Esophagus squamous epithelium (tissue), 4 donors: ENCODE data around the gene CACNG1.

Experiments used
- CTCF ChIP-seq, 6 experiments: fragments of 450-650 bp in 4 of 6; fragments of 200-600 bp in 2 of 6; sonication (generic) in 2 of 6; IDR thresholded peaks; one replicate each; pipeline ENCODE4 v1.5.1; 2016 to 2019; ENCODE audit warnings: antibody characterized with exemption in 6 of 6, mild to moderate bottlenecking in 4 of 6, moderate library complexity in 4 of 6
- POLR2A ChIP-seq, 4 donors: fragments of 450-650 bp; IDR thresholded peaks; one replicate each; pipeline ENCODE4 v1.6.1; 2017; ENCODE audit warnings: antibody characterized with exemption in 4 of 4, mild to moderate bottlenecking in 4 of 4, moderate library complexity in 3 of 4

- no peak for TF ChIP-seq CTCF (IDR thresholded peaks at IDR 0.05)
- TF ChIP-seq POLR2A (IDR thresholded peaks at IDR 0.05) = no peak
These were observed 46.0 kb downstream of the CACNG1 start for GRCh38 chr17:67090341-67090740.
